NCI-H187 (cell line): Measurements from ENCODE around the gene CD164L2.

Experiments used
- DNase-seq, 2 experiments: peaks; one replicate each; lab custom pipeline; 2025; lab: John Stamatoyannopoulos, UW

Gene CD164L2

DNA sequence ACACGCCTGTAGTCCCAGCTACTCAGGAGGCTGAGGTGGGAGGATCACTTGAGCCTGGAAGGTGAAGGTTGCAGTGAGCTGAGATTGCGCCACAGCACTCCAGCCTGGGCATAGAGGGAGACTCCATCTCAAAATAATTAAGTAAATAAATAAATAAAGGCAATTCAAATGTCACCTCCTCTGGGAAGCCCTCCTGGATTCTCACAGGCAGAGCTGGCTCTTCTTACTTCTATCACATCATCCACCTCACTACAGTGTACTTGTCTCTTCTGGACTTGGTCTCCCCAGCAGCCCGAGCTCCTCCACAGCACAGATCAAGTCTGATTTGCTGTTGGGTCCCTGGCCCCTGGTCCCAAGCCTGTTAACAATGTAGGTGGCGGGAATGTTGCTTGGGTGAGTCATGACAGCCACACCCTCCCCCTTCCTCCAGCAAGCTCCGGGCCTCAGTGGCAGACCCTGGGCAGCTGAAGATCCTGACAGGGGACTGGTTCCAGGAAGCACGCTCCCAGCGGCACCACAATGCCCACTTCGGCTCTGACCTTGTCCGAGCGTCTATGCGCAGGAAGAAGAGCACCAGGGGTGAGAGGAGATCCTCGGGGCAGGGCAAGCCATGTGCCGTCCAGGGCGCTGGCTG, 36.0 kb downstream of the CD164L2 start:
- DNase-seq = no peak

DNA sequence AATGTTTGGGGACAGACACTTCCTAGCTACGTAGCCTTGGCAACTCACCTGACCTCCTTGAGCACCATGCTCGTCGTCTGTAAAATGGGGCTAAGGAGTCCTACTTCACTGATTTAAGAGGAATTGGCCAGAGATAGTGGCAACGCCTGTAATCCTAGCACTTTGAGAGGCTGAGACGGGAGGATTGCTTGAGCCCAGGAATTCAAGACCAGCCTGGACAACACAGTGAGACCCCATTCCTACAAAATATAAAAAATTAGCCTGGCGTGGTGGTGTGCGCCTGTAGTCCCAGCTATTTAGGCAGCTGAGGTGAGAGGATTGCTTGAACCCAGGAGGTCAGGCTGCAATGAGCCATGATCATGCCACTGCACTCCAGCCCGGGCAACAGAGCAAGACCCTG, 36.8 kb downstream of the CD164L2 start:
- no peak for DNase-seq

- DNase-seq = no peak
Measured at GRCh38 chr1:27345272-27345671, 37.9 kb downstream of the CD164L2 start.

- DNase-seq = no peak
Measured at GRCh38 chr1:27343639-27344025, 39.5 kb downstream of the CD164L2 start.

DNA sequence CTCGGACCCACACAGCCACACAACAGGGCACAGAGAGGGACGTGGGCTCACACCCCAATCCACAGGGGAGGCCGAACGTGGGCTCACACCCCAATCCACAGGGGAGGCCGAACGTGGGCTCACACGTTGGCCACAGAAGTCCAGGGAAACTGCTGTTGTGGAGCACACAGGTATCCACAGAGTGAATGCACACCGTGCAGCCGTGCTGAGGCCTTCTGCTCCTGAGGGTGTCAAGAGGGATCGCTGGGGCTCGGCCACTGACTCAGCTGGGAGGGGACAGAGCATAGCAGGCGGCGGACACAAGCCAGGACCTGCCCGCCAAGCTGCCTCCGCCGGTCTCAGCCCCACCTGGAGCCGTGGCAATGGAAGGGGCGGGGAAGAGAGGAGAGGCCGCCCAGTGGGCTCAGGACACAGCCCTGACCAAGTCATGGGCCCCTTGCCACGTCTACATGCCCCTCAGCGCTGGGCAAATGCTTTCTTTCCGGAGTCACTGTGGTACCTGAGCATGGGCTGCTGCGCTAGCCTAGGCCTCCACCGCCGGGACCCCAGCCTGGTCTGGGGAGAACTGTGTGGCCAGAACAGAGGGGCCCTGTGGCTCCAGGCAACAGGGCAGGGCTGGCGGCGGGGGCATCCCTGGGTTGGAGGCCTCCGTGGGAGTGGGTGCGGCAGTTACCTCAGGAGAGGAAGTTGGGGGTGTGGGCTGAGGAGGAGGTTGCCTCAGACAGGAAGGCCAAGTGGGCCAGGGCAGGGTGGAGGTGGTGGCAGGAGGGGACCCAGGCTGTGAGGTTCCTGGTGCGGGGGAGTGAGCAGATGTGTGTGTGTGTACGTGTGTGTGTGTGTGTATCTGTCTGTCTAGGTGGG, 40.1 kb downstream of the CD164L2 start:
- peak; percentile 44 to 51 for DNase-seq

GRCh38 chr1:27342391-27342777, 40.7 kb downstream of the CD164L2 start:
- peak in 1 of 2 experiments; percentile 11 for DNase-seq

DNA sequence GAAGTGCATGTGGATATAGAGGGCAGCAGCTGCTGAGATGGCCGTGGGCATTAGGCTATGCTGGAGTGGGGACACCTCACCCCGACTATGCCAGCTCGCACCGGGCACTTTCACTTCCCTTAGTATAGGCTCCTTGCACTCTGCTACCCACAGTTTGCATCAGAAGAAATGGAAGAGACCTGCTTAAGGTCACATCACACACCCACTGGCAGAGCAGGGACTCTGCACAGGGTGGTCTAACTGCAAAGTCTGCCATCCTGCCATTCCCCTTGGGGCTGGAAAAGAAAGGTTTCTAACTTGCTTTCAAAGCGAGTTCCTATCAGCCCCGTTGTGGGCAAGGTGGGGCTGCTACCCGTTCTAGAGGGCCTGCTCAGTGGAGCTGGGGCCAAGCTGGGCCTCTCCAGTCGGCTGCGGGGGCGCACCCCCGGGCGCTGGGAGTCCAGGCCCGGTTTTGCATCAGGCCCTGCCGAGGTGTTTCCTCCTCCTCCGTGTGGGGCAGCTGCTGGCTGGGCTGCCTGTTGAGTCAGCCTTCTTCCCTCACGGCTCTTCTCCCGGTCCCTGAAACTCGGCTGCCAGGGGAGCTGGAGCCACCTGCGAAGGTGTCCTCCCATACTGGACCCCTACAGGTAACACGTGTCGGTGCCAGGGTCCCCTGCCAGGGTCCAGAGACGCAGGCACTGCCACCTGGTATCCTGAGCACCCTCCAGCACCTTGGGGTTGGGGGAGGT, 41.4 kb downstream of the CD164L2 start, which contains the start of gene SYTL1:
Gene SYTL1, plus strand, starts transcription at position 498 of the 728 bp plus-strand sequence. CDS start 3,313 bp downstream, outside the sequence.
- DNase-seq = peak; percentile 45 to 72

DNA sequence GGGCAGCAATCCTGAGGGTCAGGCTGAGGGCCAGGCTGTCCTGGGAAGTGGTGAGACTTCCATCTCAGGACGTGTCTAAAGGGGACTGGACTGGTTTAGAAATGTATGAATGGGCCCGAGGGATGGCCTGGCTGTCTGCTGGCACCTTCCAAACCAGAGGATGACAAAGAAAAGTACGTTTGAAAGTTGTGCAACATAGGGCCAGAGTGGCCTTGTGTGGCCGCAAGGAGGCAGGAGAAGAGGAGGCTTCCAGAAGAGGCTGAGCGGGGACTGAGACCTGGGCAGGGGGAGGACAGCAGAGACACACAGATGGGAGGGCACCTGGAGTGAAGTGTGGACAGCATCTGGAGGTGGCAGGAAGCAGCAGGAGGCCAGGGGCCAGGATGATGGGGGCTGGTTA, 43.9 kb downstream of the CD164L2 start:
- no peak for DNase-seq

DNA sequence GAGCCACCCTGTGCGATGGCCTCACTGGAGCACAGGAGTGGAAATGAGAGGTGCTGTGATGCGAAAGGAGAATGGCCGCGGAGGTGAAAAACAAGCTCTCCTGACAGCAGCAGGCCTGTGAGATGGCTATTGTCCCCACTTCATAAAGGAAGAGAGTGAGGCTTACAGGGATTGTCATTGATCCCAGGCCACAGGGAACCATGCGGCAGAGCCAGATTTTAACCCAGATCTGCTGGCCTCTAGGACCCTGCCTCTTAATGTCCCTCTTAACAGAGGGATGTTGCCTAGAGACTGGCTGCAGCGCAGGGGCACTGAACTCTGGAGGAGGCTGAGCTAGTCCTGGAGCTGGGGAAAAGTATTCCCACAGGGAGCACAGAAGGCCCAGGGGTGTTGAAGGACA, 44.4 kb downstream of the CD164L2 start:
- DNase-seq = no peak

GRCh38 chr1:27336756-27337155, 46.4 kb downstream of the CD164L2 start:
- no peak for DNase-seq

DNA sequence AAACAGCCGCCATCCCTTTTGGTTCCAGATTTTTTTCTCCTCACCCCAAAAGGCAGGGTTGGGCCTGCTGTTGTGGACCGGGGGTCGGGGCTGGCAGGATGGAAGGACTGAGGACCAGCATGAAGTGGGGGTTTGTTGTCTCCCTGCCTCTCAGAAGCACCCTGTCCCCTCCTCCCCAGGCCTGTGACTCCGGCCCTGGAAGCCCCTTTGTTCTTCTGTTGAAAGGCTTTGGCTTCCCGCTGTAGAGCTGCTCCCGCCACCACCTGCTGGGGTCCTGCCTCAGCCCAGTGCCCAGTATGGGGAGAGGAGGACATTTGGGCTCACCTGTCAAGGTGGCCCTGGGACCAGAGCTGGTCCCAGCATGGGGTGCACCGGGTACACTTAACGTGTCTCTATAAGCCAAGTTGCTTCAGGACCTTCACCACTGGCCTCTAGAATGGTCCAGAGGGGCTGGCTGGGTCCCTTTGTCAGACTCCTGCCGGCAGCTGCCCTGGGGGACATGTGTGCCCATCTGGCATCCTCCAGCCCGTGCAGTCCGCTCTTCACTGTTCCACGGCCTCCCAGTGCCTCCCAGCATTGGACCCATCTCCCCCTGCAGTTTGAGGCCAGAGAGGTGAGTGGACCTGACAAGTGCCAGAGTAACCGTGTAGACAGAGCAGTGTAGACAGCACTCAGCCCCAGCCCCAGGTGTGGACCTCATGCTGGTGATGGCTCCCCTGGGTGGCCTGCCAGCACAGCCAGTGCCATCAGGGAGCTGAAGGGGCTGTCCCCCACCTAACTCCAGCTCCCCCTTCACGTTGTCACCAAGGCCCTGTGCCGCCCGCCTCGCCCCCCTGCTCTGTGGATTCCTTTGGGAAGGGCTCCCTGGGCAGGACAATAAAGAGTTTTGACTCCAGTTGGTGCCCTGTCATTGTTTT, 47.4 kb downstream of the CD164L2 start:
- DNase-seq = no peak

DNA sequence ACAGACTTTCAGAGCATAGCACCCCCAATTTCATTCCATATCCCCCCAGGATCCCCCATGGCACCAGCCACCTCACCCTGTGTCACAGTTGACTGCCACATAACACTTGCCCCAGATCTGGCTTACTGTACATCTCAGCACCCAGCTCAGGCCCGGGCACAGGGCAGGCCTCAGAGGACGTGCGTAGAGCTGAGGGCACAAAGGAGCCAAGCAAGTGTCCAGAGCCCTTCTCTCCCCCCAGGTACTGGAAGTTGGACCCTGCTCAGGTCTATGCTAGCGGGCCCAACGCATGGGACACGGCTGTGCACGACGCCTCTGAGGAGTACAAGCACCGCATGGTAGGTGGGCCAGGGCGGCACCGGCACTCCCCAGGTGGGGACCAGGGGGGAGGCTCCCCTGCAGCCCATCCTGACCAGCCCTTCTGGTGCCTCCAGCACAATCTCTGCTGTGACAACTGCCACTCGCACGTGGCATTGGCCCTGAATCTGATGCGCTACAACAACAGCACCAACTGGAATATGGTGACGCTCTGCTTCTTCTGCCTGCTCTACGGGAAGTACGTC, 49.3 kb downstream of the CD164L2 start:
- no peak for DNase-seq

DNA sequence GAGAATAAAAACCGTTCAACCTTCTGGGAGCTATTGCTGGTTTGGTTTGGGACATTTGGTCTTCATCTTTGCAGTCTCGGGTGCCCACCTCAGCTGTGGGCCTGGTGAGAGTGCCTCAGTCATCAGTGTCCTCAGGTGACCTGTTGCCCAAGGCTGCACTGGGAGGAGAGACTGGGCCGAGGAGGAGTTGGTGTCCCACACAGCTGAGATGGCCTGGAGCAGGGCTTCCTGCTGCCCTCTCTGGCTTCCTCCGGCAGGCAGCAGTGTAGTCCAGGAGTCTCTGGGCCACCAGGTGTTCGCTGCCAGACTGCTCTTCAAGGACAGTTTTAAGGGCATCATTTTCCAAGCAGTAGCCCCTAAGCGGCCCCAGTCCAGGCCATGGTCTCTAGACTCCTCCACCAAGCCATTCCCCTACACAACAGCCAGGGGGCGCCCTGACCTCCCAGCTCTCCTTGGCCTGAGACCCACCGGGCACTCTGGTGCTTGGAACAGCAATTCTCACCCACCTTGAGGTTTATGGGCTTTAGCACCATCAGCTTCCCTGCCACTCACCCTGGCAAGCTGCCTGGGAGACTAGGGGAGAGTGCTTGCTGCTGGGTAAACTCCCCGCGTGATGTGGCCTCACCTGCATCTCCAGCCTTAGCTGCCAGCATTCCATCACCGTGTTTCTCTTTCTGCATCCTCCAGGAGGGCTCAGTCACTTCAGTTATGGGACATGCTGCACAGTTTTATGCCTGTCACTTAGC, 50.4 kb downstream of the CD164L2 start:
- peak in 1 of 2 experiments; percentile 16 for DNase-seq

GRCh38 chr1:27331922-27332321, 51.2 kb downstream of the CD164L2 start:
- no peak for DNase-seq

GRCh38 chr1:27331426-27331825, 51.7 kb downstream of the CD164L2 start:
- no peak for DNase-seq

- no peak for DNase-seq
Measured at GRCh38 chr1:27330786-27331185, 52.3 kb downstream of the CD164L2 start.
